Activated CD8-positive, alpha-beta memory T cell treated with anti-CD3 and anti-CD28 coated beads, Interleukin-2, amount 50 U/mL, for 48 hours (primary cell): ENCODE data around the gene SEC11C.

Experiments used
- DNase-seq: peaks from one replicate; pipeline ENCODE4 v3.0.0-alpha.2; 2020

Gene SEC11C

GRCh38 chr18:59145055-59145454 lies 5.4 kb downstream of the SEC11C start:
- no peak for DNase-seq

GRCh38 chr18:59148192-59148591 lies 8.5 kb downstream of the SEC11C start:
- DNase-seq = no peak

GRCh38 chr18:59149007-59149406 lies 9.3 kb downstream of the SEC11C start:
- no peak for DNase-seq

- DNase-seq = no peak
These were observed 9.7 kb downstream of the SEC11C start for GRCh38 chr18:59149416-59149815.

- no peak for DNase-seq
These were observed 10.6 kb downstream of the SEC11C start for GRCh38 chr18:59150236-59150635.

GRCh38 chr18:59155153-59155552 lies 15.5 kb downstream of the SEC11C start:
- DNase-seq = no peak

GRCh38 chr18:59156316-59156715 lies 16.6 kb downstream of the SEC11C start:
- DNase-seq = no peak

- DNase-seq = no peak
These were observed 19.6 kb downstream of the SEC11C start for GRCh38 chr18:59159265-59159664.

GRCh38 chr18:59159986-59160385 lies 20.3 kb downstream of the SEC11C start:
- DNase-seq = no peak

GRCh38 chr18:59172664-59173249 lies 33.1 kb downstream of the SEC11C start:
- no peak for DNase-seq

GRCh38 chr18:59177485-59177884 lies 37.8 kb downstream of the SEC11C start:
- DNase-seq = no peak

- DNase-seq = no peak
These were observed 40.6 kb downstream of the SEC11C start for GRCh38 chr18:59180150-59180845.

- no peak for DNase-seq
These were observed 43.0 kb downstream of the SEC11C start for GRCh38 chr18:59182673-59183072.

- DNase-seq = no peak
These were observed 49.3 kb downstream of the SEC11C start for GRCh38 chr18:59189008-59189407.

- DNase-seq = no peak
These were observed 50.1 kb downstream of the SEC11C start for GRCh38 chr18:59189746-59190145.

- no peak for DNase-seq
These were observed 56.6 kb downstream of the SEC11C start for GRCh38 chr18:59196161-59196725.

GRCh38 chr18:59197636-59198035 lies 58.0 kb downstream of the SEC11C start:
- DNase-seq = no peak

- DNase-seq = no peak
These were observed 58.5 kb downstream of the SEC11C start for GRCh38 chr18:59198215-59198614.

- DNase-seq = no peak
These were observed 61.1 kb downstream of the SEC11C start for GRCh38 chr18:59200787-59201186.

- DNase-seq = no peak
These were observed 62.7 kb downstream of the SEC11C start for GRCh38 chr18:59202258-59202820.

GRCh38 chr18:59207506-59207905 lies 67.8 kb downstream of the SEC11C start:
- no peak for DNase-seq
